ENCODE data around the gene ARV1.
"Not testable (repeated sequence)": the region's sequence is repeated elsewhere in the genome, so short reads cannot be mapped to it uniquely, and the experiment has no call there.

The ARV1 gene

GRCh38 chr1:231041719-231042261 is 62.9 kb downstream of the ARV1 start:
- no peak for DNase-seq (ENCODE audit: low read depth in 3 of 3)

- DNase-seq (ENCODE audit: low read depth in 3 of 3): no peak
Measured at GRCh38 chr1:231044588-231044987, 65.7 kb downstream of the ARV1 start.

- DNase-seq (ENCODE audit: low read depth in 3 of 3): no peak
Measured at GRCh38 chr1:231045286-231045685, 66.4 kb downstream of the ARV1 start.

GRCh38 chr1:231045921-231046729 is 67.2 kb downstream of the ARV1 start:
- not testable (repeated sequence) for DNase-seq (ENCODE audit: low read depth in 3 of 3)

- DNase-seq (ENCODE audit: low read depth in 3 of 3): no peak
Measured at GRCh38 chr1:231046730-231047395, 68.0 kb downstream of the ARV1 start.

- DNase-seq (ENCODE audit: low read depth in 3 of 3): not testable (repeated sequence)
Measured at GRCh38 chr1:231047529-231047928, 68.6 kb downstream of the ARV1 start.

GRCh38 chr1:231048419-231048818 is 69.5 kb downstream of the ARV1 start:
- DNase-seq (ENCODE audit: low read depth in 3 of 3): not testable (repeated sequence)

GRCh38 chr1:231049121-231049979 is 70.5 kb downstream of the ARV1 start:
- DNase-seq (ENCODE audit: low read depth in 3 of 3): no peak
